ENCODE results near the gene CLEC4M. TPM values are rescaled to one million over a fixed set of nuclear protein-coding genes. Genes with fewer than 3 reads are reported as not detected.

CLEC4M gene
- total and polyA plus RNA-seq, 2 donors (not counting 1 experiment from before 2014, with no cell fraction given), result not detected

DNA sequence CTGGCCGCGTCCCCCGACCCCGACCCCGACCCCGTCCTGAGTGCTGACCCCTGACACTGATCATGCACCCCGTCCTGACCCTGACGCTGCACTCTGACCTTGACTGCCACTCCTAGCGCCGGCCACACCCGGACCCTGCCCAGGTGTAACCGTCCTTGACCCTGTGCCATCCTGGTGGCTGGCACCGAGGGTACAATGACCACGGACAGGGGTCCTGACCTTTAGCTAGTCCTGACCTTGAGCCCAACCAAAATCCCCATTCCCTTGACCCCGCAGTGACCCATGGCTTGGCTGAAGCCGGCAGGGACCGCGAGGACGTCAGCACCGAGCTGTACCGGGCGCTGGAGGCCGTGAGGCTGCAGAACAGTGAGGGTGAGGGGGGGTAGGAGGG, 25.9 kb downstream of the CLEC4M start:
- Histone ChIP-seq H3K4me1 (ENCODE audit: control insufficient read depth, extremely low read depth, insufficient read depth, low read length) (no peaks in the 10 kb centered on the region), H3K4me2 (ENCODE audit: extremely low read depth, insufficient read depth, low read length) (no peak overlapping the region), H3K9ac (ENCODE audit: insufficient read depth, low read length) (no peak overlapping the region), H3K36me3 (ENCODE audit: control insufficient read depth, insufficient read depth, low read length) (no peaks in the 10 kb centered on the region), H2AFZ (ENCODE audit: low read length) (no peak overlapping the region), H3K27me3 (ENCODE audit: control insufficient read depth, insufficient read depth, low read length) (peaks cover 3% of the 10 kb centered on the region), H3K9me3 (ENCODE audit: control insufficient read depth, insufficient read depth, low read depth, low read length) (no peaks in the 10 kb centered on the region), H3K27ac (ENCODE audit: insufficient read depth, low read length) (no peak overlapping the region), H4K20me1 (ENCODE audit: control insufficient read depth, extremely low read depth, insufficient read depth, low read length) (no peaks in the 10 kb centered on the region), H3K4me3 (replicated peaks in 1 of 4; ENCODE audit: control extremely low read depth in 1 of 4, insufficient read depth in 1 of 4, low read depth in 3 of 4, low read length in 4 of 4) (no peak overlapping the region), H3K79me2 (ENCODE audit: control insufficient read depth, insufficient read depth, low read length) (no peaks in the 10 kb centered on the region)
- TF ChIP-seq, protein P1, sequence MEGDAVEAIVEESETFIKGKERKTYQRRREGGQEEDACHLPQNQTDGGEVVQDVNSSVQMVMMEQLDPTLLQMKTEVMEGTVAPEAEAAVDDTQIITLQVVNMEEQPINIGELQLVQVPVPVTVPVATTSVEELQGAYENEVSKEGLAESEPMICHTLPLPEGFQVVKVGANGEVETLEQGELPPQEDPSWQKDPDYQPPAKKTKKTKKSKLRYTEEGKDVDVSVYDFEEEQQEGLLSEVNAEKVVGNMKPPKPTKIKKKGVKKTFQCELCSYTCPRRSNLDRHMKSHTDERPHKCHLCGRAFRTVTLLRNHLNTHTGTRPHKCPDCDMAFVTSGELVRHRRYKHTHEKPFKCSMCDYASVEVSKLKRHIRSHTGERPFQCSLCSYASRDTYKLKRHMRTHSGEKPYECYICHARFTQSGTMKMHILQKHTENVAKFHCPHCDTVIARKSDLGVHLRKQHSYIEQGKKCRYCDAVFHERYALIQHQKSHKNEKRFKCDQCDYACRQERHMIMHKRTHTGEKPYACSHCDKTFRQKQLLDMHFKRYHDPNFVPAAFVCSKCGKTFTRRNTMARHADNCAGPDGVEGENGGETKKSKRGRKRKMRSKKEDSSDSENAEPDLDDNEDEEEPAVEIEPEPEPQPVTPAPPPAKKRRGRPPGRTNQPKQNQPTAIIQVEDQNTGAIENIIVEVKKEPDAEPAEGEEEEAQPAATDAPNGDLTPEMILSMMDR (conservative IDR thresholded peaks at IDR 0.05 in 1 of 2, IDR thresholded peaks at IDR 0.05 in 1 of 2; ENCODE audit: low read depth in 1 of 2, low read length in 2 of 2), result no peak
- no peak for TF ChIP-seq EZH2 (IDR thresholded peaks at IDR 0.05; ENCODE audit: low read length, missing control alignments)
- DNase-seq (ENCODE audit: low read depth in 2 of 2), result no peak

GRCh38 chr19:7789447-7789846, 26.4 kb downstream of the CLEC4M start:
- Histone ChIP-seq H4K20me1 (ENCODE audit: control insufficient read depth, extremely low read depth, insufficient read depth, low read length) (no peaks in the 10 kb centered on the region), H3K4me1 (ENCODE audit: control insufficient read depth, extremely low read depth, insufficient read depth, low read length) (no peaks in the 10 kb centered on the region), H3K27ac (ENCODE audit: insufficient read depth, low read length) (no peak overlapping the region), H3K4me2 (ENCODE audit: extremely low read depth, insufficient read depth, low read length) (no peak overlapping the region), H3K9ac (ENCODE audit: insufficient read depth, low read length) (no peak overlapping the region), H3K4me3 (replicated peaks in 1 of 4; ENCODE audit: control extremely low read depth in 1 of 4, insufficient read depth in 1 of 4, low read depth in 3 of 4, low read length in 4 of 4) (no peak overlapping the region), H3K27me3 (ENCODE audit: control insufficient read depth, insufficient read depth, low read length) (peaks cover 3% of the 10 kb centered on the region), H3K36me3 (ENCODE audit: control insufficient read depth, insufficient read depth, low read length) (no peaks in the 10 kb centered on the region), H3K79me2 (ENCODE audit: control insufficient read depth, insufficient read depth, low read length) (no peaks in the 10 kb centered on the region), H3K9me3 (ENCODE audit: control insufficient read depth, insufficient read depth, low read depth, low read length) (no peaks in the 10 kb centered on the region), H2AFZ (ENCODE audit: low read length) (no peak overlapping the region)
- no peak for TF ChIP-seq EZH2 (IDR thresholded peaks at IDR 0.05; ENCODE audit: low read length, missing control alignments)
- TF ChIP-seq, protein P1 (conservative IDR thresholded peaks at IDR 0.05 in 1 of 2, IDR thresholded peaks at IDR 0.05 in 1 of 2; ENCODE audit: low read depth in 1 of 2, low read length in 2 of 2), result no peak
- no peak for DNase-seq (ENCODE audit: low read depth in 2 of 2)

DNA sequence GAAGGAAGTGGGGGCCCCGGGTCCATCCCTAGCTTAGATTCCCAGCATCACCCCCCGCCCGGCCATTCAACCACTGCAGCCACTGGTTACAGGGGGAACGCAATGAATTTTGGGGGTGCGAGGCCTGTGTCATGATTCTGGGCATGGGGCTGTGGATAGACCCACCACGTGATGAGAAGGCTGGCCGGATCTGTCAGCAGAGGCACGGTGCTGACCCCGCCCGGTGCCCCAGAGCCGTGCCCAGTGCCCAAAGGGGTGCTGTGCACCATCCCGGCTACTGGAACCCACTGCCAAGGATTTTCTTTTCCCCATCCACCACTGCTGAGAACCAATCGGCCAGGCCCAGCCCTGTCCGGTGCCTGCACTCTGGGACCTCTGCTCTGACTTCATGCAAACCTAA, 27.4 kb downstream of the CLEC4M start:
- H4K20me1 ChIP-seq (ENCODE audit: control insufficient read depth, extremely low read depth, insufficient read depth, low read length), result no peaks in the 10 kb centered on the region
- H3K9me3 ChIP-seq (ENCODE audit: control insufficient read depth, insufficient read depth, low read depth, low read length), result no peaks in the 10 kb centered on the region
- H3K4me2 ChIP-seq (ENCODE audit: extremely low read depth, insufficient read depth, low read length), result no peak overlapping the region
- no peaks in the 10 kb centered on the region for H3K36me3 ChIP-seq (ENCODE audit: control insufficient read depth, insufficient read depth, low read length)
- H3K4me1 ChIP-seq (ENCODE audit: control insufficient read depth, extremely low read depth, insufficient read depth, low read length), result no peaks in the 10 kb centered on the region
- no peak overlapping the region for H3K4me3 ChIP-seq (replicated peaks in 1 of 4; ENCODE audit: control extremely low read depth in 1 of 4, insufficient read depth in 1 of 4, low read depth in 3 of 4, low read length in 4 of 4)
- no peaks in the 10 kb centered on the region for H3K79me2 ChIP-seq (ENCODE audit: control insufficient read depth, insufficient read depth, low read length)
- no peak overlapping the region for H2AFZ ChIP-seq (ENCODE audit: low read length)
- no peak overlapping the region for H3K9ac ChIP-seq (ENCODE audit: insufficient read depth, low read length)
- TF ChIP-seq EZH2 (IDR thresholded peaks at IDR 0.05; ENCODE audit: low read length, missing control alignments), result no peak
- TF ChIP-seq, protein P1 (conservative IDR thresholded peaks at IDR 0.05 in 1 of 2, IDR thresholded peaks at IDR 0.05 in 1 of 2; ENCODE audit: low read depth in 1 of 2, low read length in 2 of 2), result no peak
- peaks cover 3% of the 10 kb centered on the region for H3K27me3 ChIP-seq (ENCODE audit: control insufficient read depth, insufficient read depth, low read length)
- no peak overlapping the region for H3K27ac ChIP-seq (ENCODE audit: insufficient read depth, low read length)
- no peak for DNase-seq (ENCODE audit: low read depth in 2 of 2)
